ENCODE measurements around the gene TATDN3.
"Not testable (repeated sequence)": the region's sequence is repeated elsewhere in the genome, so short reads cannot be mapped to it uniquely, and the experiment has no call there.

Gene TATDN3

GRCh38 chr1:212775241-212775640 lies 16.5 kb upstream of the TATDN3 start:
- no peak for DNase-seq (ENCODE audit: low spot score)

DNA sequence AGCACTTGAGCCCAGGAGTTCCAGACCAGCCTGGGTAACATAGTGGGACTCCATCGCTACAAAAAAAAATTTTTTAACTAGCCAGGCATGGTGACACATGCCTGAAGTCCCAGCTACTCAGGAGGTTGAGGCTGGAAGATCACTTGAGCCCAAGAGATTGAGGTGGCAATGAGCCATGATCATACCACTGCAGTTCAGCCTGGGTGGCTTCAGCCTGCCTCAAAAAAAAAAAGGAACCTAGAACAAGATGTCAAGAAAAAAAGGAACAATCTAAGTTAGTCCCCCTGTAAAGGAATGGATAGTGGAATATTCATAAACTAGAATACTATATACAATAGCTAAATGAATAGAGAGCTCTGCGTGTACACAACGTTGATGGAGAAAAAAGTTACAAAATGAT lies 14.5 kb upstream of the TATDN3 start:
- DNase-seq (ENCODE audit: low spot score) = no peak

DNA sequence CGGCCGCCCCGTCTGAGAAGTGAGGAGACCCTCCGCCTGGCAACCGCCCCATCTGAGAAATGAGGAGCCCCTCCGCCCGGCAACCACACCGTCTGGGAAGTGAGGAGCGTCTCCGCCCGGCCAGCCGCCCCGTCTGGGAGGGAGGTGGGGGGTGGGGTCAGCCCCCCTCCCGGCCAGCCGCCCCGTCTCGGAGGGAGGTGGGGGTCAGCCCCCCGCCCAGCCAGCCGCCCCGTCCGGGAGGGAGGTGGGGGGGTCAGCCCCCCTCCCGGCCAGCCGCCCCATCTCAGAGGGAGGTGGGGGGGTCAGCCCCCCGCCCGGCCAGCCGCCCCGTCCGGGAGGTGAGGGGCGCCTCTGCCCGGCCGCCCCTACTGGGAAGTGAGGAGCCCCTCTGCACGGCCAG lies 12.6 kb upstream of the TATDN3 start:
- not testable (repeated sequence) for DNase-seq (ENCODE audit: low spot score)

DNA sequence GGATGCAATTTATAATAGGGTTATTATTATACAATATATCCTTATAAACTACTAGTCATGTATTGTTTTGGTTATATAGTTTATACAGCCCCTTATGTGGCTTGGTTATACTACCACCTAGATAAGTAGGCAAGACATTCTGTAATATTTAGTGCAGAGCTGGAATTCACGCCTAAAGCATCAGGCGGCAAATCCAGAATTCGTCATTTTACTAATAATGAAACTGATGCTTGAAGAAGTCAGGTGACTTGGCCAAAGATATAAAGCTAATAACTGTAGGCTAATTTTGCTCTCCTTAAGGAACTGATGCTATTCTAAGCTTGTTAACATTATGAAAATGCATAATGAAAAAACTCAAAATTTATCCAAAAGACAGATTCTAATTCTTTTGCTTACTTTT lies 10.9 kb upstream of the TATDN3 start:
- DNase-seq (ENCODE audit: low spot score) = no peak

DNA sequence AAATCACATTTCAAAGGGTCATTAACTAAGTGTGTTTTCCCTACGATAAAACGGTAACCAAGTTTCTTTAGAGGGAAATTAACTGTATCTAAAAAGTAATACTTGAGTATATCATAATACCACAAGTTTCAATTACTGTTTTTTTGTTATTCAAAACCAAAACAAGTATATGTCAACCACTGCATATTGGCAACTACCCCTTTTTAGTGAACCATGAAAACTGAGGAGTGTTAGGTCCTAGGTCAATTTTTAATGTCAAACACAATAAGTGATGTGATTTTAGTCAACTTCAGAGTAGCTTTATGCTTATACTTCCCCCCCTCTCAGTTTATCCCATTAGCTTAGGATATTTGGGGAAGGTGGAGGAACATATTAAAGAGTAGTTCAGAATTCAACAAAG lies 10.5 kb upstream of the TATDN3 start:
- no peak for DNase-seq (ENCODE audit: low spot score)

- DNase-seq (ENCODE audit: low spot score) = peak; percentile 24
Observed at GRCh38 chr1:212782422-212783154, 9.1 kb upstream of the TATDN3 start.

DNA sequence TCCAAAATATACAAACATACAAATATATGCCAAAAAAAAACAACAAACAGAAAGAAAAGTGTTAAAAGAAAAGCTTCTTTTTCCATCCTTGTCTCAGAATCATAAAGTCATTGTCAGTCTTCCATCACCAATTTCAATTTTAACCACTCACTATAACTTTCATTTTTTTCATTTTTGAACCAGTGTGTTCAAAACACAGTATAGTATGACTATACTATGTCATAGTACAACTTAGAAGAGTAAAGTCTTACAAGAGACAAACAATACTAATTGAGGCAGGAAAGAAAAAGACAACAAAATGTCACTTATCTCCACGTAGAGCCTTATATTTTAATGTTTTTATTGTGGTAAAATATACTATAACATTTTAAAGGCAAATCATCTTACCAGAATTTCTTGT lies 7.7 kb upstream of the TATDN3 start:
- no peak for DNase-seq (ENCODE audit: low spot score)

DNA sequence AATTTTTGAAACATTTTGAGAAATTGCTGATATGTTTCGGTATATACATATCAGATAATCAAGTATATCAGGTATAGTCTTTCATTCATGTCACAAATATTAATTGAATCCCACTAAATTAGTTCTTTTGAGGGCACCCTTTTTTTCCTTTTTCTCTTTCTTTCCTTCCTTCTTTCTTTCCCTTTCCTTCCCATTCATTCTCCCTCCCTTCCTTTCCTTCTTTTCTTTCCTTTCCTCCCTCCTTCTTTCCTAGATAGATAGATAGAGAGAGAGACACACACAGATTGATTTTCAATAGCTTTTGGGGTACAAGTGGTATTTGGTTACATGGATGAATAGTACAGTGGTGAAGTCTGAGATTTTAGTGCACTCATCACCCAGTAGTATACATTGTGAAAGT lies 5.8 kb upstream of the TATDN3 start:
- no peak for DNase-seq (ENCODE audit: low spot score)

DNA sequence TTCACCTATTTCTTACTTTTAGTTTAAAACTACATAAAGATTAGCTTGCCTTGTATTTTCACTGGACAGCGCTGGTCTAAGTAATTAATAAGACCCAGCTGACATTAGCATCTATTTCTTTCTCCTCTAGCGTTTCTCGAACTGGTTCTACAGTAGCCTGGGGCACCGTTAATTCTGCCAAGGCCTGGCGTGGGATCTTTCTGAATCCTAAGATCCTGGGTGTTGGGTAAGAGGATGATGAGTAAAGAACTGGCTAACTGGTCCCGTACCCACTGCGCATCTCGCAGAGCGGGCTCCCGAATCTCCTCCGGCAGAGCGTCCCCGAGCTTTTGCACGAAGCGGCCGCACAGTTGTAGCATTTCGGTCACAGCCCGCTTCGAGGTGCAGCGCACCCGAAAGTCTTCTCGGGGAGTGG lies 426 bp upstream of the TATDN3 start:
- DNase-seq (ENCODE audit: low spot score) = no peak

DNA sequence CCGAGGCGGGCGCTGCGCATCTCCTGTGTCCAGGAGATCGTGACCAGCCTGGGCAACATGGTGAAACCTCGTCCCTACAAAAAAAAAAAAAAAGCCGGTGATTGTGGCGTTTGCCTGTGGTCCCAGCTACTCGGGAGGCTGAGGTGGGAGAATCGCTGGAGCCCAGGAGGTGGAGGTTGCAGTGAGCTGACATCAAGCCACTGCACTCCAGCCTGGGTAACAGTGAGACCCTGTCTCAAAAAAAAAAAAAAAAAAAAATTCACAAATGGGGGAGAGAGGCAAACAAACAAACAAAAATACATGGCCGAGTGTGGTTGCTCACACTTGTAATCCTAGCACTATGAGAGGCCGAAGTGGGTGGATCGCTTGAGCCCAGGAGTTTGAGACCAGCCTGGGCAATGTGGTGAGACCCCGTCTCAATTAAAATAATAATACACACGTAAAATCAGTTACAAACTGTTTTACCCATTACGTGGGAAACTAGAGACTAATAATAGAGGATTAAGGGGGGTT lies 758 bp downstream of the TATDN3 start:
- no peak for DNase-seq (ENCODE audit: low spot score)

DNA sequence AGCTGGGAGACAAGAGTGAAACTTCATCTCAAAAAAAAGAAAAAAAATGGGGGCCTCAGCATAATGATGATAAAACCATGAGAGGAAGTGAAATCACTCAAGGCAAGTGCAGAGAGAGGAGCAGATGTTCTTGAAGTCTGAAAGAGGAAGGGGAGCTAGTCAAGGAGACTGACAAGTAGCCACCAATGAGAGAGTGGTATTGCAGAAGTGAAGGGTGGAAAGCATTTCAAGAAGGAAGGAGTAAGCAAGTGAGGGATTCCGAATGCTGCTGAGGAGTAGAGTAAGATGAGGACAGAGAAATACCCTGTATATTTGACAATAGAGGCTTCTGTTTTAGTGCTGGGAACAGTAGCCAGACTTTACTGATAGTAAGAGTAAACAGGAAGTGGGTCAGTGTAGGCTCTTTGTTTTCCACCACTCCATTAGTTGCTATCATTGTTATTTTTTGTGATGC lies 2.9 kb downstream of the TATDN3 start:
- peak; percentile 85 for DNase-seq (ENCODE audit: low spot score)

DNA sequence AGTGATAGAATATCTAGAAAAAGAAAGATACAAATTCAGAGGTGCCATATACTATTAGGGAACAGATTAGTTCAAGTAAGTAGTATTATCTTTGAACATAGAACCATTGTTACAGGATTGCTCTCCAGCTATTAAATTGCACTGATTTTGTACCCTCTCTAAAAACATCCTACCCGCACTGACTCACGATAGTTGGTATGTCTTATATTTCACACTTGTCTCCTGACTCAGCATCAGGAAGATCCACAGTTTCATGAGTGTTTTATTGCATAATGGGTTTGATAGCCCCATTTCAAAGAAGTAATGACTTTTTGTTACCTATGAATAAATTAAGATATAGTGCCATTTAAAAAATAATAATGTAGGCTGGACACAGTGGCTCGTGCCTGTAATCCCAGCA lies 6.0 kb downstream of the TATDN3 start:
- no peak for DNase-seq (ENCODE audit: low spot score)

GRCh38 chr1:212805767-212806166 lies 14.1 kb downstream of the TATDN3 start:
- no peak for DNase-seq (ENCODE audit: low spot score)

GRCh38 chr1:212814537-212815334 lies 23.0 kb downstream of the TATDN3 start:
- DNase-seq (ENCODE audit: low spot score) = peak; percentile 31

DNA sequence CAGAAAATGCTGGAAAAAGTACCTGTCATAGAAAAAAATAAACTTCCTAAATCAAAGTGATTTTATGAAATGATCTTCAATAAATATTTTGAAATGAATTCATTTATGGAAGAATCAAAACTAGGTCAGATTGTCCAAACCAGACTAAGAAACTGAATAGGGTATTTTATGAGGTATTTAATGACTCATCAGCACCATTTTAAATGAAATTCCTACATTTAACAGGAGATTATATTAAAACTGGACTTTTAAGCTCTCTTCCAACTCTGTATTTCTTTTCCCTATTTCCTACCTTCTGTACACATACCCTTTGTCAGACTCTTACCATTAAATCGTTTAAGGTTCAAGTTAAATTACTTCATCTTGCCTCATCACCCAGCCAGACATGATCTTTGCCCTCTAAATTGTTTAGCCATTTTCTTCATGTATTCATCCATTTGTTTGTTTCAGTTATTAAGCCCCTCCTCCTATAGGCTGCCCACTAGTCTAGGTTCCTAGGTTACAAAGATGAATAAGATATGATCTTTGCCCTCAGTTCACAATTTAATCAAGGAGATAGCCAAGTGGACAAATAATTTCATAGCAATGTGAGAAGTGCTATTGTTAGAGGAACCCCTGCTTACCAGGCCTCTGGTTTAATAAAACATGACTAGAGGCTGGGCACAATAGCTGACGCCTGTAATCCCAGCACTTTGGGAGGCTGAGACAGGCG lies 25.0 kb downstream of the TATDN3 start:
- DNase-seq (ENCODE audit: low spot score) = no peak

- DNase-seq (ENCODE audit: low spot score) = no peak
Observed at GRCh38 chr1:212819726-212820125, 28.0 kb downstream of the TATDN3 start.

DNA sequence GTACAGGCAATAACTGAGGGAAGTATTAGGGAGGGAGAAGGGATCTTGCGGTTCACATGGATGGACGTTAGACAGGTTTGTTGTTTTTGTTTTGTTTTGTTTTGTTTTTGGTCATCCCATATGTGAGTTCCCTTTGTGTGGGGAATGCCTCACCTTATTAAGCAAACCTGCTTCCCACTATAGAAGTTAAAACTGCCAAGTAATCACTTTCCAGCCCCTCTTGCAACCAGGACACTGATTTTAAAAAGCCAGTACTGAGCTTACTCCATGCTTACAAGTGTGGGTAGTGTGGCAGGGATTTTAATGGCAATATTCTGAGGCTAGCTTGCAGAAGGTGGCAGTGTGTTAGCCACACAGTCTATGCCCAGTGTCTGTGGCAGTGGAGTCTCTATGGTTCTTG lies 29.3 kb downstream of the TATDN3 start:
- no peak for DNase-seq (ENCODE audit: low spot score)

GRCh38 chr1:212822956-212823355 lies 31.3 kb downstream of the TATDN3 start:
- DNase-seq (ENCODE audit: low spot score) = no peak

GRCh38 chr1:212824201-212824600 lies 32.5 kb downstream of the TATDN3 start:
- DNase-seq (ENCODE audit: low spot score) = no peak

- DNase-seq (ENCODE audit: low spot score) = no peak
Observed at GRCh38 chr1:212825798-212826452, 34.2 kb downstream of the TATDN3 start.

- DNase-seq (ENCODE audit: low spot score) = no peak
Observed at GRCh38 chr1:212827171-212827776, 35.6 kb downstream of the TATDN3 start.

GRCh38 chr1:212827831-212828278 lies 36.2 kb downstream of the TATDN3 start:
- no peak for DNase-seq (ENCODE audit: low spot score)

Measured in globus pallidus (tissue), 1 donor.